K562 (cell line): ENCODE measurements around the gene ZSWIM4.

Experiments used
- MEF2D ChIP-seq: conservative IDR thresholded peaks from 2 replicates; pipeline ENCODE4 v1.6.1; 2016; ENCODE audit warnings: low read depth, missing genetic modification characterization, missing compliant biosample characterization
- POLR2A ChIP-seq: fragments of 450-650 bp; conservative IDR thresholded peaks from 2 replicates; pipeline ENCODE4 v1.6.1; 2016
- TRIM25 ChIP-seq: fragments of 450-650 bp; IDR thresholded peaks from 2 replicates; pipeline ENCODE4 v1.7.0; 2016; ENCODE audit warnings: borderline replicate concordance
- ZBTB8A ChIP-seq: fragments of 450-650 bp; IDR thresholded peaks from 2 replicates; pipeline ENCODE4 v1.6.1; 2018; ENCODE audit warnings: mild to moderate bottlenecking, moderate library complexity; ENCODE audit not compliant: partially characterized antibody

GRCh38 chr19:13849991-13850909 is 55.0 kb downstream of the ZSWIM4 start:
- peak; percentile 52 for TF ChIP-seq POLR2A
- TF ChIP-seq TRIM25 = no peak
- no peak for TF ChIP-seq MEF2D
- no peak for TF ChIP-seq ZBTB8A
